BE2C (cell line): ENCODE results near the gene TRAF3IP1.
"Not testable (repeated sequence)": the region's sequence is repeated elsewhere in the genome, so short reads cannot be mapped to it uniquely, and the experiment has no call there.

ENCODE experiments used
- DNase-seq: peaks from one replicate; pipeline ENCODE4 v3.0.0-alpha.2; 2020
- H3K27me3 ChIP-seq: fragments of 250-450 bp; sonication (Bioruptor Pico); 2 replicates; pipeline ENCODE4 v1.5.1; 2020; ENCODE audit warnings: mild to moderate bottlenecking
- H3K36me3 ChIP-seq: fragments of 250-450 bp; sonication (Bioruptor Pico); 2 replicates; pipeline ENCODE4 v1.5.1; 2020; ENCODE audit warnings: mild to moderate bottlenecking
- H3K4me1 ChIP-seq: fragments of 250-450 bp; sonication (Bioruptor Pico); 2 replicates; pipeline ENCODE4 v1.5.1; 2020
- H3K4me3 ChIP-seq: 2 replicates; pipeline ENCODE4 v1.5.1; 2011; ENCODE audit warnings: low read depth, low read length
- H3K9me3 ChIP-seq: fragments of 250-450 bp; sonication (Bioruptor Pico); 2 replicates; pipeline ENCODE4 v1.5.1; 2020
- TF ChIP-seq, protein P1 (sequence below): IDR thresholded peaks from 2 replicates; pipeline ENCODE4 v1.5.1; 2012; ENCODE audit warnings: mild to moderate bottlenecking, low read depth, low read length

TRAF3IP1 gene

DNA sequence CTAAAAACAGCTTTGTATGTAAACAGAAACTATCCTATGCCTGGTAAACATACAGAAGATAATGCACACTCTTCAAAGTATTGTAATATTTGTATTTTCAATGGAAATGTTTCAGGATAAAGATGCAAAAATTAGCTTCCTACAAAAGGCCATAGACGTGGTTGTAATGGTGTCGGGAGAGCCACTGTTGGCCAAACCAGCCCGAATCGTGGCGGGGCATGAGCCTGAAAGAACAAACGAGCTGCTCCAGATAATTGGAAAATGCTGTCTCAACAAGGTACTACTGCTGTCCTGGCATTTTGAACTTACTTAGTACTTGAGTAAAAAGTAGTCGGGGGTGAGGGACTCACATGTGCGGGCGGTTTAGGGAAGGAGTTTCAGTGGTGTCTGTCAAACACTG, 5.4 kb downstream of the TRAF3IP1 start:
- TF ChIP-seq, protein P1, sequence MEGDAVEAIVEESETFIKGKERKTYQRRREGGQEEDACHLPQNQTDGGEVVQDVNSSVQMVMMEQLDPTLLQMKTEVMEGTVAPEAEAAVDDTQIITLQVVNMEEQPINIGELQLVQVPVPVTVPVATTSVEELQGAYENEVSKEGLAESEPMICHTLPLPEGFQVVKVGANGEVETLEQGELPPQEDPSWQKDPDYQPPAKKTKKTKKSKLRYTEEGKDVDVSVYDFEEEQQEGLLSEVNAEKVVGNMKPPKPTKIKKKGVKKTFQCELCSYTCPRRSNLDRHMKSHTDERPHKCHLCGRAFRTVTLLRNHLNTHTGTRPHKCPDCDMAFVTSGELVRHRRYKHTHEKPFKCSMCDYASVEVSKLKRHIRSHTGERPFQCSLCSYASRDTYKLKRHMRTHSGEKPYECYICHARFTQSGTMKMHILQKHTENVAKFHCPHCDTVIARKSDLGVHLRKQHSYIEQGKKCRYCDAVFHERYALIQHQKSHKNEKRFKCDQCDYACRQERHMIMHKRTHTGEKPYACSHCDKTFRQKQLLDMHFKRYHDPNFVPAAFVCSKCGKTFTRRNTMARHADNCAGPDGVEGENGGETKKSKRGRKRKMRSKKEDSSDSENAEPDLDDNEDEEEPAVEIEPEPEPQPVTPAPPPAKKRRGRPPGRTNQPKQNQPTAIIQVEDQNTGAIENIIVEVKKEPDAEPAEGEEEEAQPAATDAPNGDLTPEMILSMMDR, result no peak
- H3K4me3 ChIP-seq, result no peak overlapping the region
- no peaks in the 10 kb centered on the region for H3K4me1 ChIP-seq
- peaks cover 2% of the 10 kb centered on the region; the same call in 1 of the 2 replicates for H3K9me3 ChIP-seq
- DNase-seq, result no peak
- no peaks in the 10 kb centered on the region for H3K27me3 ChIP-seq
- H3K36me3 ChIP-seq, result no peaks in the 10 kb centered on the region

DNA sequence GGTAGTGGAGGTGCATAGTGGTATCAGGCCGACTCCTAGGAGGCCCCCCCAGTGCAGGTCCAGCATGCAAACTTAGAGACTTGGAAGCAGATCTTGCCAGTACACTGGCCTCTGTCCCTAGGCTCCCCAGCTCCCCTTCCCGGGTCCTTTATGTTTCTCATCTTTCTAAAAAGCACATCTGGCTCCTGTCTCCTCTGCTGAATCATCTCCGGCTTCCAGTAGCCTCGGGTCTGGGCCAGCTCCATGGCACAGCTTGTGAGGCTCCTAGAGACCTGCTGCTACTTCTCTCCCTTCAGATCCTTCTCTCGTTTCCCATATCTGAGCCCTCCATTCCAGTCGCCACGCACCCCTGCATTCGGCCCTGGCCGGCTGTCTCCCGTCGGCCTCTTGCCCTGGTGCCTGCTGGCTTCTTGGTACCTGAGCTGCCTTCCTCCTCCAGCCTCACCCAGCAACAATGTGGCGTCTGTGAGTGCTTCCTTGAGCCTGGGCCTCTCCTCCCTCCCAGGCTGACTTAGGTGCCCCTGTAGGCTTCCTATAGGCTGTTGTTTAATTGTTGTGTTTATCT, 6.6 kb downstream of the TRAF3IP1 start:
- Histone ChIP-seq H3K9me3 (peaks cover 2% of the 10 kb centered on the region; the same call in 1 of the 2 replicates), H3K4me1 (peaks cover 5% of the 10 kb centered on the region), H3K4me3 (no peak overlapping the region), H3K36me3 (no peaks in the 10 kb centered on the region; the same call in 1 of the 2 replicates), H3K27me3 (no peaks in the 10 kb centered on the region)
- TF ChIP-seq, protein P1, result no peak
- DNase-seq, result no peak

DNA sequence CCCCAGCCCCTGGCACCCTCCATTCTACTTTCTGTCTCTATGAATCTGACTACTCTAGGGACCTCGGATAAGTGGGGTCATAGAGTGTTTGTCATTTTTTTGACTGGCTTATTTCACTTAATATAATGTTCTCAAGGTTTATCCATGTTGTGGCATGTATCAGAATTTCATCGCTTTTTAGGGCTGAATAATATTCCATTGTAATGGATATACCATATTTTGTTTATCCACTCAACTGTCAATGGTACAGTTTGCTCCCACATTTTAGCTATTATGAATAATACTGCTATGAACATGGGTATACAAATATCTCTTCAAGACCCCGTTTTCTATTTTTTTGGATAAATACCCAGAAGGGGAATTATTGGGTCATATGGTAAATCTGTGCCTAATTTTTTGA, 7.4 kb downstream of the TRAF3IP1 start:
- H3K9me3 ChIP-seq, result peaks cover 2% of the 10 kb centered on the region; the same call in 1 of the 2 replicates
- TF ChIP-seq, protein P1, result no peak
- no peak overlapping the region for H3K4me3 ChIP-seq
- H3K27me3 ChIP-seq, result no peaks in the 10 kb centered on the region
- DNase-seq, result no peak
- H3K4me1 ChIP-seq, result peaks cover 12% of the 10 kb centered on the region
- no peaks in the 10 kb centered on the region; the same call in 1 of the 2 replicates for H3K36me3 ChIP-seq

DNA sequence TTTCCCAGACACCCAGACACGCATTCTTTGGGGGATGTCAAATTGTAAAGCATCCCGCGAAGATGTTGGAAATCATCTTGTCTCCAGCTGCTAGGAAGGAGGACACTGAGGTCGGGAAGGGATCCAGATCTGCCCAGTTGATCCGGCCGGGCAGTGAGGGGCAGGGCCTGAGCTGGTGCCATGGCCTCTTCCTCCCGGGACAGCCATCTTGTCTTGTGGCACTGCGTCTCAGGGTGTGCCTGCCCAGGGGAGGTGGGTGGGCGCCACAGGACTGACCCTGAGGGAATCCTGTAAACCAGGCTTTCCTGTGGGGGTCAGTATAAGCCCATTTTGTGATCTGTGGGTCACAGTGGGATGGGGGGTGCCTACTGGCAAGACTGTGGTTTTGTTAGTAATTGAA, 10.1 kb downstream of the TRAF3IP1 start:
- Histone ChIP-seq H3K9me3 (peaks cover 2% of the 10 kb centered on the region; the same call in 1 of the 2 replicates), H3K4me1 (peaks cover 12% of the 10 kb centered on the region), H3K36me3 (no peaks in the 10 kb centered on the region; the same call in 1 of the 2 replicates), H3K27me3 (no peaks in the 10 kb centered on the region), H3K4me3 (no peak overlapping the region)
- TF ChIP-seq, protein P1, result no peak
- no peak for DNase-seq

DNA sequence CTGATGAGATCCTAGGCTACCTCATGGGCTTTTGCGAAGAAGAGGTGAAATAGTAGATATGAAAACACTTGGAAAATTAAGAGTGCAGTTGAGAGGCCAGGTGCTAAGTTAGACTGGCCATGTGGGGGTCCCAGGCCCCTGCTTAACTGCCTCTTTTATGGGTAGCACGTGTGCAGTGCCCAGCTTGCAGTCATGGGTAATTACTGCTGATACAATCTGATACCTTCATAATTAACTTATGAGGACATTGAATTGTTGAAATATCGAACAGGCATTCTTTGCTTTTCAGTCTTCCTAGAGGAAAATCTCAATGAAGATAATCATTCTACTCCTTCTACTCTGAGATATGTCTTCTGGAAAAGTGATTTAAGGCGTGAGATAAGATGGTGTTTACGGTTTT, 11.6 kb downstream of the TRAF3IP1 start:
- Histone ChIP-seq H3K9me3 (peaks cover 2% of the 10 kb centered on the region; the same call in 1 of the 2 replicates), H3K4me3 (no peak overlapping the region), H3K36me3 (no peaks in the 10 kb centered on the region; the same call in 1 of the 2 replicates), H3K4me1 (peaks cover 12% of the 10 kb centered on the region), H3K27me3 (no peaks in the 10 kb centered on the region)
- no peak for DNase-seq
- TF ChIP-seq, protein P1, result no peak

DNA sequence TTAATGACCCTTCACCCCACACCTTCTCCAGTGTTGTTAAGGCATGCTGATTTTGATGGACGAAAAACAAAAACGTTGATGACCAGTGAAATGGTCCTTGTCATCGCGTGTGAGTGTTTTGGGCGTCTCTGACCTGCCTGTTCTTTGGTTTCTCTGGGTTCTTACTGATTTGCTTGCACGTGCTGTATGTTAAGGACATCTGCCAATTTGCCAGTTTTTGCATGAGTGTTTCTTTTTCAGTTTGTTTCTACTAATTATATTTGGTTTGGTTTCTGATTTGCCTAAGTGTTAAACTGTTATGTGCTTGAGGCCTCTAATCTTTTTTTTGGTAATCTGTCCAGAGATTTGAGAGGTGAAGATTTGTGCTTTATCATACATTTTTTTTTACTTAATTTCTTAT, 14.6 kb downstream of the TRAF3IP1 start:
- Histone ChIP-seq H3K27me3 (no peaks in the 10 kb centered on the region), H3K4me3 (no peak overlapping the region), H3K36me3 (no peaks in the 10 kb centered on the region; the same call in 1 of the 2 replicates), H3K9me3 (no peaks in the 10 kb centered on the region), H3K4me1 (peaks cover 12% of the 10 kb centered on the region)
- no peak for DNase-seq
- TF ChIP-seq, protein P1, result no peak

DNA sequence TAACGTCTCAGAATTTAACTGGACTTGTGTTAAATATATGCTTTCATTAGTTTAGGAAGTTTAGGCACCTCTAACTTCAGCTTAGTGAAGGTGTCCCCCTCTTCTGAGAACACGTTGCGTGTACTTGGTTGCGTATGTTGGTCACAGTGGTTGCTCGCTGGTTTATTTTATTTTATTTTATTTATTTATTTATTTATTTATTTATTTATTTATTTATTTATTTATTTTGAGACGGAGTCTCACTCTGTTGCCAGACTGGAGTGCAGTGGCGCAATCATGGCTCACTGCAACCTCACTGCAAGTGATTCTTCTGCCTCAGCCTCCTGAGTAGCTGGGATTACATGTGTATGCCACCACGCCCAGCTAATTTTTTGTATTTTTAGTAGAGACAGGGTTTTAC, 15.3 kb downstream of the TRAF3IP1 start:
- DNase-seq, H3K36me3 ChIP-seq, H3K4me3 ChIP-seq, H3K9me3 ChIP-seq, H3K27me3 ChIP-seq: not testable (repeated sequence)
- peaks cover 12% of the 10 kb centered on the region for H3K4me1 ChIP-seq
